HEK293T (cell line): ENCODE data around the gene TRIM29.

Experiments
- ARNT ChIP-seq: fragments of 450-650 bp; IDR thresholded peaks from 2 replicates; pipeline ENCODE4 v1.6.1; 2017; ENCODE audit warnings: mild to moderate bottlenecking
- BHLHE40 ChIP-seq: fragments of 450-650 bp; IDR thresholded peaks from 2 replicates; pipeline ENCODE4 v1.6.1; 2016; ENCODE audit warnings: mild to moderate bottlenecking, moderate library complexity, borderline replicate concordance
- FOXM1 ChIP-seq: fragments of 450-650 bp; IDR thresholded peaks from 2 replicates; pipeline ENCODE4 v1.6.1; 2017; ENCODE audit warnings: mild to moderate bottlenecking, borderline replicate concordance
- HDGF ChIP-seq: fragments of 450-650 bp; IDR thresholded peaks from 2 replicates; pipeline ENCODE4 v1.6.1; 2017; ENCODE audit warnings: antibody characterized with exemption, borderline replicate concordance
- L3MBTL2 ChIP-seq: fragments of 450-650 bp; conservative IDR thresholded peaks from 2 replicates; pipeline ENCODE4 v1.6.1; 2016; ENCODE audit warnings: mild to moderate bottlenecking
- NFRKB ChIP-seq: fragments of 450-650 bp; IDR thresholded peaks from 2 replicates; pipeline ENCODE4 v1.6.1; 2016; ENCODE audit warnings: mild to moderate bottlenecking, moderate library complexity
- SP1 ChIP-seq: fragments of 450-650 bp; IDR thresholded peaks from 2 replicates; pipeline ENCODE4 v1.6.1; 2017
- SUZ12 ChIP-seq: fragments of 450-650 bp; IDR thresholded peaks from 2 replicates; pipeline ENCODE4 v1.6.1; 2016; ENCODE audit warnings: mild to moderate bottlenecking
- TARDBP ChIP-seq: fragments of 450-650 bp; IDR thresholded peaks from 2 replicates; pipeline ENCODE4 v1.6.1; 2016
- ZNF384 ChIP-seq: fragments of 450-650 bp; IDR thresholded peaks from 2 replicates; pipeline ENCODE4 v1.6.1; 2016
- TF ChIP-seq, protein P1 (sequence below): fragments of 450-650 bp; IDR thresholded peaks from 2 replicates; pipeline ENCODE4 v1.6.1; 2016

DNA sequence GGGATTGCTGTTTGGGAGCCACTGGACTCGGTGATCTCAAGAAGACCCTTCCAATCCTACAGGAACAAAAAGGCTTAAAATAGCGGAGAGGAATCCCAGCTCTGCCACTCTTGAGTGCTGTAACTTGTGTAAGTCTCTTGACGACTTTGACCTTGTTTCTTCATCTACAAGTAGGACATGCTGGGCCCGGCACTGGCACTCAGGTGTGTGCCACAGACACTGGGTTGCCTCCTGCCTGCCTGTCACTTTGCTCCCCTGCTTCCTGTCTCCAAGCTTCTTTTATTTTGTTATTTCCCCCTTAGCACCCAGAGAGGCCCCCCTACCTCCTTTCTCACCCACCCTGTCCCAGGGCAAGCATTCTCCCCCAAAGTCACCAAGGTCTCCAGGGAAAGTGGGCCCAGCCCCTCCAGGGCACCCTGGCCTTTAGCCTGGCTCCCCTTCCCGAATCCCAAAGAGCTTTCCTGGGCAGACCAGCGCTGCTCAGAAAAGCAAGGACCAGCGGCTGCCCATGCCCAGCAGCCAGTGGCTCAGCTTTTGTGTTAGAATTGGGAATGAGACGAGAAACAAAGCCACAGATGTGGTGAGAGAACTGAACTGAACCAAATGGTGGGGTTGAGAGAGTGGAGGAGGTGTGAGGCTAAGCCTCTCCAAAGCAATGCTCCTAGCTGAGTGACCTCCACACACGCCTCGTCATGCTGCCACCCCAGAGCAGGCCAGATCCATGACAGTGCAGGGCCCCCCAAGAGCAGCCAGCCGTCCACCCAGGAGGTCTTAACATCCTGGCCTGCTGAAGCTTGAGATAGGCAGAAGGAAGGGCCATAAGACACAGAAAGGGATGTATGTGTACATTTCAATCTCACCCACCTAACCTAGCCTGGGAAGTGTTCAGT lies 4.5 kb downstream of the TRIM29 start:
- TF ChIP-seq FOXM1 (no peak), NFRKB (no peak), HDGF (no peak), SP1 (no peak), TARDBP (no peak), BHLHE40 (no peak), L3MBTL2 (no peak), ARNT (no peak), ZNF384 (no peak), SUZ12 (no peak)
- TF ChIP-seq, protein P1, sequence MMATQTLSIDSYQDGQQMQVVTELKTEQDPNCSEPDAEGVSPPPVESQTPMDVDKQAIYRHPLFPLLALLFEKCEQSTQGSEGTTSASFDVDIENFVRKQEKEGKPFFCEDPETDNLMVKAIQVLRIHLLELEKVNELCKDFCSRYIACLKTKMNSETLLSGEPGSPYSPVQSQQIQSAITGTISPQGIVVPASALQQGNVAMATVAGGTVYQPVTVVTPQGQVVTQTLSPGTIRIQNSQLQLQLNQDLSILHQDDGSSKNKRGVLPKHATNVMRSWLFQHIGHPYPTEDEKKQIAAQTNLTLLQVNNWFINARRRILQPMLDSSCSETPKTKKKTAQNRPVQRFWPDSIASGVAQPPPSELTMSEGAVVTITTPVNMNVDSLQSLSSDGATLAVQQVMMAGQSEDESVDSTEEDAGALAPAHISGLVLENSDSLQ = no peak
